LoVo (cell line): ENCODE measurements around the gene AKAP10.
"Not testable (repeated sequence)": the region's sequence is repeated elsewhere in the genome, so short reads cannot be mapped to it uniquely, and the experiment has no call there.

ENCODE experiments used
- DNase-seq: peaks from one replicate; pipeline ENCODE4 v3.0.0-alpha.2; 2016; ENCODE audit warnings: low spot score

The AKAP10 gene

GRCh38 chr17:19867329-19868078, 110.1 kb downstream of the AKAP10 start, which contains the start of gene ULK2:
Gene ULK2 (minus strand): TSS chr17:19867936. CDS start chr17:19867417, 519 bp downstream.
- DNase-seq, result peak; percentile 59

- DNase-seq, result peak; percentile 46
Measured at GRCh38 chr17:19867079-19867328, 110.6 kb downstream of the AKAP10 start.

GRCh38 chr17:19865021-19865420, 112.6 kb downstream of the AKAP10 start:
- DNase-seq, result no peak

GRCh38 chr17:19860647-19861177, 116.9 kb downstream of the AKAP10 start:
- DNase-seq, result not testable (repeated sequence)

DNA sequence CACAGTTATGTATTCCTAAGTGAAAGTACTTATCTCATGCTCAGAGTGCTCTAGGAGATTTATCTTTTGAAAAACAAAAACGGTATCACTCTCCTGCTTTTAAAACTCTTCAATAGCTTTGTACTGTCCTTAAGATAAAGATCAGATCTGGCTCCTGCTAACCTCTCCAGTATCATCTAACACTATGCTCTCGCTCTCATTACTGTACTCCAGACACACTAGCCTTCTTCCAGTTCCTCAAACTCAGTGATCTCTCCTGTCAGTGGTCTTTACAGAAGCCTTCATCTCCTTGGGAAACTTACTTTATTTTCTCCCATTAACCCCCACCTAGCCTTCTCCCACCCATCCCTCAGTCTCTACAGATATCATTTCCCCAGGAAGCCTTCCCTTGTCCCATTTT, 120.0 kb downstream of the AKAP10 start:
- DNase-seq, result no peak
